HepG2 (cell line): ENCODE data around the gene RPL23. TPM values are rescaled to one million over a fixed set of nuclear protein-coding genes. Genes with fewer than 3 reads are reported as not detected.
A peak's percentile ranks its signal among the peaks of the same experiment; 100 is the strongest.

Experiments
- AGO1 ChIP-seq: fragments of 200-400 bp; formaldehyde crosslinking; IDR thresholded peaks from 2 replicates; pipeline ENCODE4 v1.6.1; 2017; ENCODE audit warnings: mild to moderate bottlenecking, low read depth, low read length, moderate library complexity; ENCODE audit not compliant: poor library complexity, severe bottlenecking
- ARID2 ChIP-seq: sonication (generic); formaldehyde crosslinking; IDR thresholded peaks from 2 replicates; pipeline ENCODE4 v1.8.1; 2022; ENCODE audit warnings: mild to moderate bottlenecking, missing genetic modification reagents, borderline replicate concordance
- RFX1 ChIP-seq: fragments of 450-650 bp; IDR thresholded peaks from 2 replicates; pipeline ENCODE4 v1.6.1; 2017
- SIN3A ChIP-seq: IDR thresholded peaks from 2 replicates; pipeline ENCODE4 v1.6.1; 2011; ENCODE audit warnings: low read depth, mild to moderate bottlenecking, control low read depth, low read length, borderline replicate concordance
- SOX6 ChIP-seq, 2 experiments: fragments of 450-650 bp in 1 of 2; sonication (generic) in 1 of 2; formaldehyde crosslinking in 1 of 2; IDR thresholded peaks; 2 replicates each; pipeline versions ENCODE4 v1.4.0 to v1.6.1; 2017 to 2020; ENCODE audit warnings: antibody characterized with exemption in 1 of 2, mild to moderate bottlenecking in 1 of 2, missing genetic modification reagents in 1 of 2
- THAP9 ChIP-seq: sonication (generic); formaldehyde crosslinking; IDR thresholded peaks from 2 replicates; pipeline ENCODE4; 2020; ENCODE audit warnings: missing genetic modification reagents, mild to moderate bottlenecking, borderline replicate concordance
- ZIK1 ChIP-seq: sonication (generic); formaldehyde crosslinking; IDR thresholded peaks from 2 replicates; pipeline ENCODE4 v1.5.0; 2020; ENCODE audit warnings: mild to moderate bottlenecking, low read depth, missing genetic modification reagents, borderline replicate concordance
- ZNF230 ChIP-seq: sonication (generic); formaldehyde crosslinking; IDR thresholded peaks from 2 replicates; pipeline ENCODE4 v1.4.0; 2020; ENCODE audit warnings: mild to moderate bottlenecking, missing genetic modification reagents
- ZNF430 ChIP-seq: sonication (generic); formaldehyde crosslinking; IDR thresholded peaks from 2 replicates; pipeline ENCODE4 v1.9.0; 2021; ENCODE audit warnings: mild to moderate bottlenecking, missing genetic modification reagents
- ZNF878 ChIP-seq: sonication (generic); formaldehyde crosslinking; IDR thresholded peaks from 2 replicates; pipeline ENCODE4 v1.8.1; 2023; ENCODE audit warnings: mild to moderate bottlenecking, missing genetic modification reagents, moderate library complexity
- ZNF891 ChIP-seq: sonication (generic); formaldehyde crosslinking; IDR thresholded peaks from 2 replicates; pipeline ENCODE4 v1.5.0; 2020; ENCODE audit warnings: mild to moderate bottlenecking, missing genetic modification reagents
- polyA plus RNA-seq, 8 experiments: library from polyadenylated mRNA; depleted of rRNA in 3 of 8; stranded (reverse) in 7 of 8; unstranded in 1 of 8; fragments of >200 nt; fragmentation: Illumina TruSeq in 4 of 8; extraction: Trizol in 4 of 8; gene quantifications; 2 replicates each; pipeline versions ENCODE4 v1.2.1 to v1.2.3, GENCODE V29; 2011 to 2016; ENCODE audit warnings: low read depth in 4 of 8, missing spikeins in 1 of 8, mixed read lengths in 1 of 8; ENCODE audit not compliant: insufficient read depth in 1 of 8
- total RNA-seq, 5 experiments: library from RNA; depleted of rRNA; stranded (reverse); fragments of >200 nt; fragmentation: Illumina TruSeq; extraction: Trizol; gene quantifications; 2 replicates each; pipeline ENCODE4 v1.2.3, GENCODE V29; 2016; ENCODE audit warnings: low read depth in 1 of 5
- TF ChIP-seq, protein P1 (sequence below): IDR thresholded peaks from 2 replicates; pipeline ENCODE4 v1.6.1; 2016; ENCODE audit warnings: low read depth
- TF ChIP-seq, protein P2 (sequence below): sonication (generic); formaldehyde crosslinking; conservative IDR thresholded peaks from 2 replicates; pipeline ENCODE4 v1.4.0; 2020; ENCODE audit warnings: mild to moderate bottlenecking, missing genetic modification reagents, moderate library complexity
- TF ChIP-seq, protein P3 (sequence below): sonication (generic); formaldehyde crosslinking; IDR thresholded peaks from 2 replicates; pipeline ENCODE4 v1.5.1; 2020; ENCODE audit warnings: mild to moderate bottlenecking, missing genetic modification reagents, borderline replicate concordance

Gene RPL23
- total and polyA plus RNA-seq, 2 of the 13 experiments (the other 11 are each of a cell fraction or from before 2014, with no cell fraction given): 2,790 to 4,860 TPM

GRCh38 chr17:38869526-38870258 is 16.2 kb upstream of the RPL23 start, which contains the start of gene LASP1 (continued):
- TF ChIP-seq, protein P1, sequence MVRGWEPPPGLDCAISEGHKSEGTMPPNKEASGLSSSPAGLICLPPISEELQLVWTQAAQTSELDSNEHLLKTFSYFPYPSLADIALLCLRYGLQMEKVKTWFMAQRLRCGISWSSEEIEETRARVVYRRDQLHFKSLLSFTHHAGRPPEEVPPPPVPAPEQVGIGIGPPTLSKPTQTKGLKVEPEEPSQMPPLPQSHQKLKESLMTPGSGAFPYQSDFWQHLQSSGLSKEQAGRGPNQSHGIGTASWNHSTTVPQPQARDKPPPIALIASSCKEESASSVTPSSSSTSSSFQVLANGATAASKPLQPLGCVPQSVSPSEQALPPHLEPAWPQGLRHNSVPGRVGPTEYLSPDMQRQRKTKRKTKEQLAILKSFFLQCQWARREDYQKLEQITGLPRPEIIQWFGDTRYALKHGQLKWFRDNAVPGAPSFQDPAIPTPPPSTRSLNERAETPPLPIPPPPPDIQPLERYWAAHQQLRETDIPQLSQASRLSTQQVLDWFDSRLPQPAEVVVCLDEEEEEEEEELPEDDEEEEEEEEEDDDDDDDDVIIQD (CRISPR knock-in tag): peak; percentile 2; the same call in 1 of the 2 replicates
- TF ChIP-seq ZNF430 (CRISPR knock-in tag) (peak; percentile 88; the same call in 1 of the 2 replicates), RFX1 (no peak), SOX6 (IDR thresholded peaks at IDR 0.05) (no peak), SOX6 (CRISPR knock-in tag; IDR thresholded peaks at IDR 0.05) (peak; percentile 63), ZNF878 (CRISPR knock-in tag) (no peak), ZIK1 (CRISPR knock-in tag) (peak; percentile 93), ZNF891 (CRISPR knock-in tag) (peak; percentile 94; the same call in 1 of the 2 replicates), SIN3A (peak; percentile 91; the same call in 1 of the 2 replicates), AGO1 (no peak), ARID2 (CRISPR knock-in tag) (0 out of 2 replicates have a peak, but pooled peaks have one; percentile 48), THAP9 (CRISPR knock-in tag) (peak; percentile 26; the same call in 1 of the 2 replicates), ZNF230 (CRISPR knock-in tag) (no peak; the same call in 1 of the 2 replicates)
- TF ChIP-seq, protein P2, sequence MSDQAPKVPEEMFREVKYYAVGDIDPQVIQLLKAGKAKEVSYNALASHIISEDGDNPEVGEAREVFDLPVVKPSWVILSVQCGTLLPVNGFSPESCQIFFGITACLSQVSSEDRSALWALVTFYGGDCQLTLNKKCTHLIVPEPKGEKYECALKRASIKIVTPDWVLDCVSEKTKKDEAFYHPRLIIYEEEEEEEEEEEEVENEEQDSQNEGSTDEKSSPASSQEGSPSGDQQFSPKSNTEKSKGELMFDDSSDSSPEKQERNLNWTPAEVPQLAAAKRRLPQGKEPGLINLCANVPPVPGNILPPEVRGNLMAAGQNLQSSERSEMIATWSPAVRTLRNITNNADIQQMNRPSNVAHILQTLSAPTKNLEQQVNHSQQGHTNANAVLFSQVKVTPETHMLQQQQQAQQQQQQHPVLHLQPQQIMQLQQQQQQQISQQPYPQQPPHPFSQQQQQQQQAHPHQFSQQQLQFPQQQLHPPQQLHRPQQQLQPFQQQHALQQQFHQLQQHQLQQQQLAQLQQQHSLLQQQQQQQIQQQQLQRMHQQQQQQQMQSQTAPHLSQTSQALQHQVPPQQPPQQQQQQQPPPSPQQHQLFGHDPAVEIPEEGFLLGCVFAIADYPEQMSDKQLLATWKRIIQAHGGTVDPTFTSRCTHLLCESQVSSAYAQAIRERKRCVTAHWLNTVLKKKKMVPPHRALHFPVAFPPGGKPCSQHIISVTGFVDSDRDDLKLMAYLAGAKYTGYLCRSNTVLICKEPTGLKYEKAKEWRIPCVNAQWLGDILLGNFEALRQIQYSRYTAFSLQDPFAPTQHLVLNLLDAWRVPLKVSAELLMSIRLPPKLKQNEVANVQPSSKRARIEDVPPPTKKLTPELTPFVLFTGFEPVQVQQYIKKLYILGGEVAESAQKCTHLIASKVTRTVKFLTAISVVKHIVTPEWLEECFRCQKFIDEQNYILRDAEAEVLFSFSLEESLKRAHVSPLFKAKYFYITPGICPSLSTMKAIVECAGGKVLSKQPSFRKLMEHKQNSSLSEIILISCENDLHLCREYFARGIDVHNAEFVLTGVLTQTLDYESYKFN (CRISPR knock-in tag): no peak; the same call in 1 of the 2 replicates
- TF ChIP-seq, protein P3, sequence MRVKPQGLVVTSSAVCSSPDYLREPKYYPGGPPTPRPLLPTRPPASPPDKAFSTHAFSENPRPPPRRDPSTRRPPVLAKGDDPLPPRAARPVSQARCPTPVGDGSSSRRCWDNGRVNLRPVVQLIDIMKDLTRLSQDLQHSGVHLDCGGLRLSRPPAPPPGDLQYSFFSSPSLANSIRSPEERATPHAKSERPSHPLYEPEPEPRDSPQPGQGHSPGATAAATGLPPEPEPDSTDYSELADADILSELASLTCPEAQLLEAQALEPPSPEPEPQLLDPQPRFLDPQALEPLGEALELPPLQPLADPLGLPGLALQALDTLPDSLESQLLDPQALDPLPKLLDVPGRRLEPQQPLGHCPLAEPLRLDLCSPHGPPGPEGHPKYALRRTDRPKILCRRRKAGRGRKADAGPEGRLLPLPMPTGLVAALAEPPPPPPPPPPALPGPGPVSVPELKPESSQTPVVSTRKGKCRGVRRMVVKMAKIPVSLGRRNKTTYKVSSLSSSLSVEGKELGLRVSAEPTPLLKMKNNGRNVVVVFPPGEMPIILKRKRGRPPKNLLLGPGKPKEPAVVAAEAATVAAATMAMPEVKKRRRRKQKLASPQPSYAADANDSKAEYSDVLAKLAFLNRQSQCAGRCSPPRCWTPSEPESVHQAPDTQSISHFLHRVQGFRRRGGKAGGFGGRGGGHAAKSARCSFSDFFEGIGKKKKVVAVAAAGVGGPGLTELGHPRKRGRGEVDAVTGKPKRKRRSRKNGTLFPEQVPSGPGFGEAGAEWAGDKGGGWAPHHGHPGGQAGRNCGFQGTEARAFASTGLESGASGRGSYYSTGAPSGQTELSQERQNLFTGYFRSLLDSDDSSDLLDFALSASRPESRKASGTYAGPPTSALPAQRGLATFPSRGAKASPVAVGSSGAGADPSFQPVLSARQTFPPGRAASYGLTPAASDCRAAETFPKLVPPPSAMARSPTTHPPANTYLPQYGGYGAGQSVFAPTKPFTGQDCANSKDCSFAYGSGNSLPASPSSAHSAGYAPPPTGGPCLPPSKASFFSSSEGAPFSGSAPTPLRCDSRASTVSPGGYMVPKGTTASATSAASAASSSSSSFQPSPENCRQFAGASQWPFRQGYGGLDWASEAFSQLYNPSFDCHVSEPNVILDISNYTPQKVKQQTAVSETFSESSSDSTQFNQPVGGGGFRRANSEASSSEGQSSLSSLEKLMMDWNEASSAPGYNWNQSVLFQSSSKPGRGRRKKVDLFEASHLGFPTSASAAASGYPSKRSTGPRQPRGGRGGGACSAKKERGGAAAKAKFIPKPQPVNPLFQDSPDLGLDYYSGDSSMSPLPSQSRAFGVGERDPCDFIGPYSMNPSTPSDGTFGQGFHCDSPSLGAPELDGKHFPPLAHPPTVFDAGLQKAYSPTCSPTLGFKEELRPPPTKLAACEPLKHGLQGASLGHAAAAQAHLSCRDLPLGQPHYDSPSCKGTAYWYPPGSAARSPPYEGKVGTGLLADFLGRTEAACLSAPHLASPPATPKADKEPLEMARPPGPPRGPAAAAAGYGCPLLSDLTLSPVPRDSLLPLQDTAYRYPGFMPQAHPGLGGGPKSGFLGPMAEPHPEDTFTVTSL: no peak
